Upper lobe of left lung (tissue), 4 donors: ENCODE results near the gene COL10A1.
"Not testable (repeated sequence)": the region's sequence is repeated elsewhere in the genome, so short reads cannot be mapped to it uniquely, and the experiment has no call there.

Experiments used
- CTCF ChIP-seq, 6 experiments: fragments of 450-650 bp in 4 of 6; fragments of 200-600 bp in 2 of 6; sonication (generic) in 2 of 6; IDR thresholded peaks; one replicate each; pipeline ENCODE4 v1.5.1; 2016 to 2019; ENCODE audit warnings: antibody characterized with exemption in 6 of 6
- EP300 ChIP-seq, 4 donors: sonication (generic); formaldehyde crosslinking; IDR thresholded peaks; one replicate each; pipeline ENCODE4 v1.5.1; 2017; ENCODE audit warnings: antibody characterized with exemption in 4 of 4, control low read depth in 2 of 4
- POLR2A ChIP-seq, 4 donors: fragments of 450-650 bp; IDR thresholded peaks; one replicate each; pipeline ENCODE4 v1.5.1; 2016 to 2017; ENCODE audit warnings: antibody characterized with exemption in 4 of 4, mild to moderate bottlenecking in 2 of 4
- POLR2AphosphoS5 ChIP-seq, 2 donors: sonication (generic); formaldehyde crosslinking; IDR thresholded peaks; one replicate each; pipeline ENCODE4 v1.5.1; 2017; ENCODE audit warnings: antibody characterized with exemption in 2 of 2

DNA sequence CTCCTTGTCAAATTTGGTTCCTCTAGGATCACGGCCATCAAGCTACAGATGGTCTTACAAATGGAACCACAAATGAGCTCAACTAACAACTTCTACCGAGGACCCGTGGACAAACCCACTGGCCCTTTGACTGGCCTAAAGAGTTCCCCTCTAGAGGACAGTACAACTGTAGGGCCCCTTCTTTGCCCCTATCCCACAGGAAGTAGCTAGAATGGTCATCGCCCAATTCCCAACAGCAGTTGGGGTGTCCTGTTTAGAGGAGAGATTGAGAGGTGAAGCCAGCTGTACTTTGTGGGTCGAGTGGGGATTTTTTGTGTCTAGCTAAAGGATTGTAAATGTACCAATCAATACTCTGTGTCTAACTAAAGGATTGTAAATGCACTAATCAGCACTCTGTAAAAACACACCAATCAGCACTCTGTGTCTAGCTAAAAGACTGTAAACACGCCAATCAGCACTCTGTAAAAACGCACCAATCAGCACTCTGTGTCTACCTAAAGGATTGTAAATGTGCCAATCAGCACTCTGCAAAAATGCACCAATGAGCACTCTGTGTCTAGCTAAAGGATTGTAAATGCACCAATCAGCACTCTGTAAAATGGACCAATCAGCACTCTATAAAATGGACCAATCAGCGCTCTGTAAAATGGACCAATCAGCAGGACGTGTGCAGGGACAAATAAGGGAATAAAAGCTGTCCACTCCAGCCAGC lies 29.7 kb downstream of the COL10A1 start:
- TF ChIP-seq CTCF, POLR2A, EP300, POLR2AphosphoS5 (IDR thresholded peaks at IDR 0.05): not testable (repeated sequence)
